Gastroesophageal sphincter (tissue), 4 donors: ENCODE results near the gene VSNL1. TPM values are rescaled to one million over a fixed set of nuclear protein-coding genes. Genes with fewer than 3 reads are reported as not detected.

Experiments
- ATAC-seq: fragments of 150-250 bp; one replicate; pipeline ENCODE4 v1.9.1; 2016; ENCODE audit warnings: mild to moderate bottlenecking, moderate library complexity
- H3K27ac ChIP-seq, 4 donors: fragments of 200-600 bp; sonication (generic) in 3 of 4; 1 replicate in 3 of 4; 2 replicates in 1 of 4; pipeline ENCODE4 v1.5.1; 2016 to 2019
- H3K27me3 ChIP-seq: fragments of 200-600 bp; sonication (generic); one replicate; pipeline ENCODE4 v1.5.1; 2019
- H3K36me3 ChIP-seq, 2 donors: fragments of 200-600 bp; sonication (generic); one replicate each; pipeline ENCODE4 v1.5.1; 2019; ENCODE audit warnings: control low read depth in 1 of 2
- H3K4me1 ChIP-seq, 3 donors: fragments of 200-600 bp; sonication (generic); 1 replicate in 2 of 3; 2 replicates in 1 of 3; pipeline ENCODE4 v1.5.1; 2016 to 2019; ENCODE audit warnings: control low read depth in 2 of 3
- H3K4me3 ChIP-seq, 2 donors: fragments of 200-600 bp; sonication (generic); one replicate each; pipeline ENCODE4 v1.5.1; 2019; ENCODE audit warnings: mild to moderate bottlenecking in 1 of 2, moderate library complexity in 1 of 2
- H3K9me3 ChIP-seq, 3 donors: fragments of 200-600 bp; sonication (generic); one replicate each; pipeline ENCODE4 v1.5.1; 2017 to 2019; ENCODE audit warnings: control low read depth in 2 of 3
- CTCF ChIP-seq, 4 experiments: fragments of 200-600 bp in 2 of 4; fragments of 450-650 bp in 2 of 4; sonication (generic) in 1 of 4; IDR thresholded peaks; one replicate each; pipeline ENCODE4 v1.5.1; 2017 to 2019; ENCODE audit warnings: antibody characterized with exemption in 4 of 4, mild to moderate bottlenecking in 2 of 4, moderate library complexity in 2 of 4
- EP300 ChIP-seq: sonication (generic); formaldehyde crosslinking; IDR thresholded peaks from one replicate; pipeline ENCODE4 v1.6.1; 2017; ENCODE audit warnings: antibody characterized with exemption, mild to moderate bottlenecking
- POLR2A ChIP-seq, 2 donors: fragments of 450-650 bp; IDR thresholded peaks; one replicate each; pipeline ENCODE4 v1.6.1; 2017; ENCODE audit warnings: antibody characterized with exemption in 2 of 2, mild to moderate bottlenecking in 2 of 2, moderate library complexity in 1 of 2
- POLR2AphosphoS5 ChIP-seq: sonication (generic); formaldehyde crosslinking; IDR thresholded peaks from one replicate; pipeline ENCODE4 v1.6.1; 2017; ENCODE audit warnings: antibody characterized with exemption
- WGBS, 2 donors: methylation state at CpG; one replicate each; pipeline ENCODE4 v1.1.5; 2018; ENCODE audit warnings: low coverage in 1 of 2; 5-methylcytosine and 5-hydroxymethylcytosine counted together
- total RNA-seq, 4 donors: library from RNA; depleted of rRNA; stranded (reverse); fragments of >200 nt; gene quantifications; one replicate each; pipeline ENCODE4 v1.1.0, GENCODE V29; 2016

The VSNL1 gene
- total RNA-seq, 4 donors from 2014 or later, result 0.40 to 5.2 (median 0.76) TPM

- TF ChIP-seq EP300, result no peak
- no peak for TF ChIP-seq POLR2A (IDR thresholded peaks at IDR 0.05)
- TF ChIP-seq POLR2AphosphoS5, result no peak
- no peak for TF ChIP-seq CTCF (IDR thresholded peaks at IDR 0.05)
- H3K9me3 ChIP-seq, result no peaks in the 10 kb centered on the region
- H3K27me3 ChIP-seq, result no peaks in the 10 kb centered on the region
- H3K4me3 ChIP-seq, result no peak overlapping the region
- 76 to 87% methylated on average over 3 of the region's 3 CpGs for WGBS, 2 donors
- no peak for ATAC-seq
- no peaks in the 10 kb centered on the region for H3K36me3 ChIP-seq
- no peak overlapping the region for H3K27ac ChIP-seq
- no peaks in the 10 kb centered on the region for H3K4me1 ChIP-seq
Measured at GRCh38 chr2:17573085-17573803, 32.7 kb downstream of the VSNL1 start.

- WGBS, 2 donors, result 50 to 57% methylated on average over 3 of the region's 3 CpGs
- no peaks in the 10 kb centered on the region for H3K27me3 ChIP-seq
Measured at GRCh38 chr2:17573804-17574175, 33.3 kb downstream of the VSNL1 start.

GRCh38 chr2:17574406-17575073 is 34.0 kb downstream of the VSNL1 start:
- no peak overlapping the region for H3K27ac ChIP-seq
- WGBS, 2 donors, result 33 to 74% methylated on average over 2 to 3 of the region's 3 CpGs
- H3K4me1 ChIP-seq, result no peaks in the 10 kb centered on the region
- H3K4me3 ChIP-seq, result no peak overlapping the region
- H3K27me3 ChIP-seq, result no peaks in the 10 kb centered on the region
- H3K36me3 ChIP-seq, result no peaks in the 10 kb centered on the region
- TF ChIP-seq POLR2AphosphoS5 (no peak), EP300 (no peak), POLR2A (IDR thresholded peaks at IDR 0.05) (no peak), CTCF (IDR thresholded peaks at IDR 0.05) (no peak)
- H3K9me3 ChIP-seq, result no peaks in the 10 kb centered on the region
- no peak for ATAC-seq

More at GRCh38 chr2:17573804-17574175, 33.3 kb downstream of the VSNL1 start:
- Histone ChIP-seq H3K27ac (no peak overlapping the region), H3K4me3 (no peak overlapping the region), H3K36me3 (no peaks in the 10 kb centered on the region), H3K4me1 (no peaks in the 10 kb centered on the region), H3K9me3 (no peaks in the 10 kb centered on the region)
- TF ChIP-seq POLR2AphosphoS5 (no peak), EP300 (no peak), CTCF (IDR thresholded peaks at IDR 0.05) (no peak), POLR2A (IDR thresholded peaks at IDR 0.05) (no peak)
- ATAC-seq, result no peak

- no peak overlapping the region for H3K27ac ChIP-seq
Measured at GRCh38 chr2:17576802-17577201, 36.3 kb downstream of the VSNL1 start.

More at GRCh38 chr2:17576802-17577201, 36.3 kb downstream of the VSNL1 start:
- WGBS, 2 donors, result 86% methylated on average over 1 of the region's 1 CpG
- Histone ChIP-seq H3K27me3 (no peaks in the 10 kb centered on the region), H3K36me3 (no peaks in the 10 kb centered on the region), H3K4me1 (no peaks in the 10 kb centered on the region), H3K9me3 (no peaks in the 10 kb centered on the region), H3K4me3 (no peak overlapping the region)
- no peak for ATAC-seq
- TF ChIP-seq POLR2AphosphoS5 (no peak), CTCF (IDR thresholded peaks at IDR 0.05) (no peak), POLR2A (IDR thresholded peaks at IDR 0.05) (no peak), EP300 (no peak)
